SIG-M5 treated with dmso at 0.1 percent for 504 hours (cell line): ENCODE data around the gene CCDC171.

ENCODE experiments used
- DNase-seq: peaks from one replicate; lab custom pipeline; 2025; ENCODE audit not compliant: unreplicated experiment; lab: John Stamatoyannopoulos, UW

The CCDC171 gene

GRCh38 chr9:15867334-15867733 is 314.5 kb downstream of the CCDC171 start:
- no peak for DNase-seq

GRCh38 chr9:15867988-15868387 is 315.1 kb downstream of the CCDC171 start:
- no peak for DNase-seq

GRCh38 chr9:15873573-15874177 is 320.8 kb downstream of the CCDC171 start:
- peak; percentile 41 for DNase-seq

GRCh38 chr9:15882328-15882727 is 329.5 kb downstream of the CCDC171 start:
- no peak for DNase-seq

GRCh38 chr9:15882883-15883282 is 330.0 kb downstream of the CCDC171 start:
- DNase-seq = no peak

GRCh38 chr9:15885464-15885863 is 332.6 kb downstream of the CCDC171 start:
- DNase-seq = no peak

GRCh38 chr9:15889555-15889954 is 336.7 kb downstream of the CCDC171 start:
- no peak for DNase-seq

- DNase-seq = no peak
Observed at GRCh38 chr9:15901572-15901971, 348.7 kb downstream of the CCDC171 start.

- DNase-seq = no peak
Observed at GRCh38 chr9:15909297-15909696, 356.5 kb downstream of the CCDC171 start.

- no peak for DNase-seq
Observed at GRCh38 chr9:15915711-15916110, 362.9 kb downstream of the CCDC171 start.

- no peak for DNase-seq
Observed at GRCh38 chr9:15927161-15927560, 374.3 kb downstream of the CCDC171 start.

- no peak for DNase-seq
Observed at GRCh38 chr9:15935661-15936305, 382.9 kb downstream of the CCDC171 start.

- DNase-seq = no peak
Observed at GRCh38 chr9:15936306-15936921, 383.6 kb downstream of the CCDC171 start.

GRCh38 chr9:15942831-15943424 is 390.1 kb downstream of the CCDC171 start:
- no peak for DNase-seq

- no peak for DNase-seq
Observed at GRCh38 chr9:15944341-15944740, 391.5 kb downstream of the CCDC171 start.

GRCh38 chr9:15959663-15960062 is 406.8 kb downstream of the CCDC171 start:
- no peak for DNase-seq

GRCh38 chr9:15961217-15961616 is 408.4 kb downstream of the CCDC171 start:
- no peak for DNase-seq

- no peak for DNase-seq
Observed at GRCh38 chr9:15965246-15965745, 412.5 kb downstream of the CCDC171 start.

- DNase-seq = no peak
Observed at GRCh38 chr9:15966471-15966870, 413.6 kb downstream of the CCDC171 start.

- DNase-seq = no peak
Observed at GRCh38 chr9:15967068-15967467, 414.2 kb downstream of the CCDC171 start.

- DNase-seq = no peak
Observed at GRCh38 chr9:15972760-15973159, 419.9 kb downstream of the CCDC171 start.
